ENCODE measurements around the gene CRYGB. TPM values are rescaled to one million over a fixed set of nuclear protein-coding genes. Genes with fewer than 3 reads are reported as not detected.

Gene CRYGB
- total RNA-seq, 1 experiment from 2014 or later = not detected

DNA sequence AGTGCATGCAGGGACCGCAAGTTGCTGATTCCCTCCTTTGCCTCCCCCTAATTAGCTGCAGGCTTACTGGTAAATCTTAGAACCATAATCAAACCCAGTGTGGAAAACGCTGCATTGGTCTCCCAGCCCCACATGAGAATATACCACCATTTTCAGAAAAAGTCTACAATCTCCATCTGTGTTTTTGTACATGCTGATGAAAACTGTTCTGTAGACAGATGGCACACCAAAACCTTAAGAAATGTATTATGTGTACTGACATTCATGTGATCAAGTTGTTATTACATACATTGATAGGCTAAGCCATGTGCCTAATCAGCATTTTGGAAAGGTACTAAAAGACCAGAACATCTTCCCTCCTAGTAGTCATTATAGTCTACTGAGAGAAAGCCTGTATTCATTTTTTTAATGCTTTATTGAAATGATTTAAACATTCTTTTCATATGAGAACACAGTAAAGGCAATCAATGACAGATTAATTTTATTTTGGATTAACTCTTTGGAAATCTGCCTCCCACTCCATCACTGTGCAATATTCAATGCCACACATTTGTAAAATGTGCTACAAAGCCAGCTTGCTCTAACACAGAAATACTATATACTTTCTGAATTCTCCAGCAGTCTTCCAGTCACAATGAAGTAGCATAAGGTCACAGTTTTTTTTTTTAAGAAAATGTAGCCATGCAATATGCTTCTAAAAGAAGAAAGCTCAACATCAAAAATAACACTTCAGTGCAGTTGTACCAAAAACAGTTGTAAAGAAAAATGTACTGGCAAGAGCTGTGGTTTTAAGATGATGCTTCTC is 19.2 kb upstream of the CRYGB start:
- no peak overlapping the region for H3K27ac Mint-ChIP-seq
- DNase-seq = no peak
- H2BK5ac ChIP-seq (ENCODE audit: insufficient read length, low read length) = no peak overlapping the region
- no peak overlapping the region for H3K23ac ChIP-seq (ENCODE audit: insufficient read length, low read depth, low read length)
- no peak overlapping the region for H3K27ac ChIP-seq (ENCODE audit: insufficient read length, low read depth, low read length)
- H3K56ac ChIP-seq (ENCODE audit: insufficient read length, low read depth, low read length) = no peak overlapping the region
- H2BK12ac ChIP-seq (ENCODE audit: insufficient read length, low read depth, low read length) = no peak overlapping the region
- H3K23me2 ChIP-seq (ENCODE audit: insufficient read length, low read depth, low read length, poor library complexity, severe bottlenecking) = no peaks in the 10 kb centered on the region
- H2AFZ ChIP-seq (ENCODE audit: low read length) = no peak overlapping the region
- no peaks in the 10 kb centered on the region for H3K9me3 ChIP-seq (ENCODE audit: control insufficient read depth, low read depth, low read length)
- no peak overlapping the region for H4K91ac ChIP-seq (ENCODE audit: insufficient read length, low read depth, low read length)
- no peaks in the 10 kb centered on the region for H3K79me2 ChIP-seq (ENCODE audit: insufficient read depth, low read length)
- no peak overlapping the region for H4K5ac ChIP-seq (ENCODE audit: insufficient read length, low read depth, low read length)
- H3K79me1 ChIP-seq (ENCODE audit: insufficient read depth, low read depth, low read length, poor library complexity, severe bottlenecking) = no peaks in the 10 kb centered on the region
- no peaks in the 10 kb centered on the region for H3K27me3 Mint-ChIP-seq (ENCODE audit: low read depth)
- no peak overlapping the region for H3K4ac ChIP-seq (ENCODE audit: low read depth, low read length)
- WGBS (ENCODE audit: extremely low coverage, insufficient read length, low lambda C conversion rate) = no CpG with 5 or more reads among the region's 2 CpGs
- no peak overlapping the region for H2AK5ac ChIP-seq (ENCODE audit: insufficient read length, low read length)
- no peak overlapping the region for H3T11ph ChIP-seq (ENCODE audit: low read length)
- H3K27me3 ChIP-seq (ENCODE audit: insufficient read depth, low read length) = no peaks in the 10 kb centered on the region
- no peak overlapping the region for H2BK15ac ChIP-seq (ENCODE audit: low read depth, low read length)
- peaks cover 10 to 15% of the 10 kb centered on the region in 2 experiments for H3K4me1 Mint-ChIP-seq
- H3K9ac ChIP-seq (ENCODE audit: extremely low read depth, insufficient read length, low read length) = no peak overlapping the region
- peaks cover 2% of the 10 kb centered on the region; the same call in 1 of the 2 replicates for H3K4me1 ChIP-seq (ENCODE audit: insufficient read depth, low read length)
- no peaks in the 10 kb centered on the region for H3K36me3 Mint-ChIP-seq (ENCODE audit: insufficient read depth in 1 of 3, low read depth in 3 of 3)
- H3K4me2 ChIP-seq (ENCODE audit: insufficient read depth, insufficient read length, low read length) = no peak overlapping the region
- no peak overlapping the region for H2BK120ac ChIP-seq (ENCODE audit: low read depth, low read length, poor library complexity, severe bottlenecking)
- H3K14ac ChIP-seq (ENCODE audit: insufficient read depth, low read length) = no peak overlapping the region
- H4K20me1 ChIP-seq (ENCODE audit: control insufficient read depth, insufficient read depth, insufficient read length) = no peaks in the 10 kb centered on the region
- TF ChIP-seq, protein P1, sequence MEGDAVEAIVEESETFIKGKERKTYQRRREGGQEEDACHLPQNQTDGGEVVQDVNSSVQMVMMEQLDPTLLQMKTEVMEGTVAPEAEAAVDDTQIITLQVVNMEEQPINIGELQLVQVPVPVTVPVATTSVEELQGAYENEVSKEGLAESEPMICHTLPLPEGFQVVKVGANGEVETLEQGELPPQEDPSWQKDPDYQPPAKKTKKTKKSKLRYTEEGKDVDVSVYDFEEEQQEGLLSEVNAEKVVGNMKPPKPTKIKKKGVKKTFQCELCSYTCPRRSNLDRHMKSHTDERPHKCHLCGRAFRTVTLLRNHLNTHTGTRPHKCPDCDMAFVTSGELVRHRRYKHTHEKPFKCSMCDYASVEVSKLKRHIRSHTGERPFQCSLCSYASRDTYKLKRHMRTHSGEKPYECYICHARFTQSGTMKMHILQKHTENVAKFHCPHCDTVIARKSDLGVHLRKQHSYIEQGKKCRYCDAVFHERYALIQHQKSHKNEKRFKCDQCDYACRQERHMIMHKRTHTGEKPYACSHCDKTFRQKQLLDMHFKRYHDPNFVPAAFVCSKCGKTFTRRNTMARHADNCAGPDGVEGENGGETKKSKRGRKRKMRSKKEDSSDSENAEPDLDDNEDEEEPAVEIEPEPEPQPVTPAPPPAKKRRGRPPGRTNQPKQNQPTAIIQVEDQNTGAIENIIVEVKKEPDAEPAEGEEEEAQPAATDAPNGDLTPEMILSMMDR (conservative IDR thresholded peaks at IDR 0.05) = no peak
- H2BK20ac ChIP-seq (ENCODE audit: low read depth, low read length, poor library complexity, severe bottlenecking) = no peak overlapping the region
- no peak overlapping the region for H3K4me3 Mint-ChIP-seq
- H3K18ac ChIP-seq (ENCODE audit: insufficient read length, low read depth, low read length) = no peak overlapping the region
- H3K9me3 Mint-ChIP-seq = no peaks in the 10 kb centered on the region; a peak in 1 of 5 replicates
- H4K8ac ChIP-seq (replicated peaks; ENCODE audit: insufficient read length, low read depth, low read length) = no peak overlapping the region

All from H9 (cell line).